ENCODE data around the gene ZNF91. TPM values are rescaled to one million over a fixed set of nuclear protein-coding genes. Genes with fewer than 3 reads are reported as not detected.

The ZNF91 gene
- total and polyA plus RNA-seq, 2 of the 4 experiments (the other 2 are of a cell fraction), result 7.9 to 17.0 TPM

- Histone ChIP-seq H3K9me3 (ENCODE audit: control insufficient read depth, insufficient read depth, low read length) (peaks cover 23% of the 10 kb centered on the region), H2AFZ (replicated peaks; ENCODE audit: low read length, poor library complexity) (no peak overlapping the region), H3K14ac (replicated peaks; ENCODE audit: low read depth, low read length) (no peak overlapping the region), H2BK20ac (ENCODE audit: low read depth, low read length) (no peak overlapping the region), H2BK5ac (ENCODE audit: low read depth, low read length, poor library complexity, severe bottlenecking) (no peak overlapping the region), H3K4me1 (ENCODE audit: control insufficient read depth, insufficient read depth, low read length) (no peaks in the 10 kb centered on the region), H3K18ac (ENCODE audit: low read depth, low read length) (no peak overlapping the region), H3K36me3 (ENCODE audit: control insufficient read depth, insufficient read depth, low read length) (peaks cover 28% of the 10 kb centered on the region), H3K27ac (ENCODE audit: insufficient read depth, low read length) (no peak overlapping the region), H3K79me1 (ENCODE audit: low read depth in 1 of 2, low read length in 2 of 2) (peaks cover 4 to 9% of the 10 kb centered on the region in 2 experiments; a peak in 3 of 4 replicates), H3K4me2 (ENCODE audit: low read depth, low read length) (no peak overlapping the region), H3K56ac (ENCODE audit: extremely low read depth, insufficient read depth, low read length) (no peak overlapping the region), H3K9me1 (ENCODE audit: insufficient read depth, low read length) (no peaks in the 10 kb centered on the region), H2BK15ac (ENCODE audit: low read depth, low read length) (no peak overlapping the region), H4K91ac (ENCODE audit: insufficient read depth, low read depth, low read length) (no peak overlapping the region), H3K27me3 (ENCODE audit: control insufficient read depth, insufficient read depth, low read length) (no peaks in the 10 kb centered on the region), H3K23ac (ENCODE audit: low read depth, low read length) (no peak overlapping the region), H3K4ac (ENCODE audit: low read depth, low read length) (no peak overlapping the region), H2AK9ac (replicated peaks; ENCODE audit: low read depth, low read length, poor library complexity) (no peak overlapping the region), H4K8ac (ENCODE audit: low read depth in 2 of 2, low read length in 2 of 2) (no peak overlapping the region), H4K5ac (ENCODE audit: low read depth, low read length) (no peak overlapping the region), H2AK5ac (ENCODE audit: low read depth, low read length) (no peak overlapping the region), H2BK120ac (ENCODE audit: low read depth, low read length) (no peak overlapping the region), H3K9ac (ENCODE audit: low read depth, low read length) (no peak overlapping the region), H4K20me1 (ENCODE audit: insufficient read depth, low read length) (no peaks in the 10 kb centered on the region), H3K4me3 (ENCODE audit: insufficient read depth, low read depth, low read length) (no peak overlapping the region)
- CTCF ChIA-PET, result no interaction called here
- no peak for DNase-seq
- no peak for ATAC-seq (ENCODE audit: low read depth)
- in situ Hi-C loops (cut with MboI; ENCODE audit: low sequenced_read_pairs), result no loop called here
- POLR2A ChIA-PET (ENCODE audit: unreplicated experiment), result no interaction called here
- dilution Hi-C loops (cut with HindIII; ENCODE audit: low sequenced_read_pairs, unreplicated experiment), result no loop called here
- BruUV-seq (replicated peaks), result no TSS peak
- intact Hi-C loops (cut with micrococcal nuclease), result loop anchor here (10.0 kb wide), 1 partner anchor 116 kb away; no protein-coding TSS in a partner anchor
- TF ChIP-seq NFE2L2 (IDR thresholded peaks at IDR 0.05; ENCODE audit: low read depth, low read length) (no peak), USF2 (IDR thresholded peaks at IDR 0.05; ENCODE audit: low read depth, low read length) (no peak), RFX5 (IDR thresholded peaks at IDR 0.05; ENCODE audit: low read depth, low read length) (no peak), MAFK (IDR thresholded peaks at IDR 0.05; ENCODE audit: low read depth, low read length) (no peak), CHD1 (IDR thresholded peaks at IDR 0.05; ENCODE audit: low read depth, low read length) (no peak), POLR2A (IDR thresholded peaks at IDR 0.05; ENCODE audit: low read depth, low read length) (no peak)
Observed at GRCh38 chr19:23391236-23391635, 4.0 kb downstream of the ZNF91 start.
